GM12801 (cell line): Measurements from ENCODE around the gene ADCY9.

Experiments used
- TF ChIP-seq, protein P1 (sequence below): IDR thresholded peaks from one replicate; pipeline ENCODE4 v1.5.1; 2011; ENCODE audit warnings: control low read depth; ENCODE audit not compliant: insufficient read length; ENCODE audit errors: extremely low read depth

Gene ADCY9

DNA sequence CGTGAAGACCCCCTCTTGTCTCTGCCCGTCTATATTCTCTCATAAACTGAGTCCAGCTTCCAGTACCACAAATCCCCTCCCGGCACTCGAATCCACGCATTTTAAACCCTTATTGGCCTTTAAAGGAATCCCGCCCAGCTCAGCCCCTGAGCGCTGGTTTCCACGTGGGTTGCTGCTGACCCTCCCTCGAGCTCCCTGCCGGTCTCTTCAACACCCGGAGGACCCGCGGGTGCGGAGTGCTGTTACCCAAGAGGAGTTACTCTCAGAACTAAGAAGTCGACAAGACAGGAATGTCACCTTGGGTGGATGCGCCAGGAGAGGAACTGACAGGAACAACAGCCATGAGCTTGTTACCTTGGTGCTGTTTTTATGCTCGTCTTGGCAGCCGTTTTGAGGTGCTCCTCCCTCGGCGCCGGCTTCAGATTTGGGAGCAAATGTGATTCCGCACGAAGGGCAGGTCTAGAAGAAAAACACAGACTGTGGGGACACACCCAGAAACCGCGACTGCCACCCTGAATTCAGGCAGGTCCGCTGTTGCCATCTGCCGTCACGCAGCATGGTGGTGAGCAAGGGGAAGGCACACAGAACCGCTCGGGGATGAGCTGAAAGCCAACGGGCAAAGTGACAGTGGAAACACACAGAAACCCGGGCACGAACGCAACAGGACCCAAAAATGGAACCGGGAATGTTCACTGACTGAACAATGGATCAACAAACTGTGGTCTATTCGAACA lies 123.0 kb downstream of the ADCY9 start:
- TF ChIP-seq, protein P1, sequence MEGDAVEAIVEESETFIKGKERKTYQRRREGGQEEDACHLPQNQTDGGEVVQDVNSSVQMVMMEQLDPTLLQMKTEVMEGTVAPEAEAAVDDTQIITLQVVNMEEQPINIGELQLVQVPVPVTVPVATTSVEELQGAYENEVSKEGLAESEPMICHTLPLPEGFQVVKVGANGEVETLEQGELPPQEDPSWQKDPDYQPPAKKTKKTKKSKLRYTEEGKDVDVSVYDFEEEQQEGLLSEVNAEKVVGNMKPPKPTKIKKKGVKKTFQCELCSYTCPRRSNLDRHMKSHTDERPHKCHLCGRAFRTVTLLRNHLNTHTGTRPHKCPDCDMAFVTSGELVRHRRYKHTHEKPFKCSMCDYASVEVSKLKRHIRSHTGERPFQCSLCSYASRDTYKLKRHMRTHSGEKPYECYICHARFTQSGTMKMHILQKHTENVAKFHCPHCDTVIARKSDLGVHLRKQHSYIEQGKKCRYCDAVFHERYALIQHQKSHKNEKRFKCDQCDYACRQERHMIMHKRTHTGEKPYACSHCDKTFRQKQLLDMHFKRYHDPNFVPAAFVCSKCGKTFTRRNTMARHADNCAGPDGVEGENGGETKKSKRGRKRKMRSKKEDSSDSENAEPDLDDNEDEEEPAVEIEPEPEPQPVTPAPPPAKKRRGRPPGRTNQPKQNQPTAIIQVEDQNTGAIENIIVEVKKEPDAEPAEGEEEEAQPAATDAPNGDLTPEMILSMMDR = no peak

DNA sequence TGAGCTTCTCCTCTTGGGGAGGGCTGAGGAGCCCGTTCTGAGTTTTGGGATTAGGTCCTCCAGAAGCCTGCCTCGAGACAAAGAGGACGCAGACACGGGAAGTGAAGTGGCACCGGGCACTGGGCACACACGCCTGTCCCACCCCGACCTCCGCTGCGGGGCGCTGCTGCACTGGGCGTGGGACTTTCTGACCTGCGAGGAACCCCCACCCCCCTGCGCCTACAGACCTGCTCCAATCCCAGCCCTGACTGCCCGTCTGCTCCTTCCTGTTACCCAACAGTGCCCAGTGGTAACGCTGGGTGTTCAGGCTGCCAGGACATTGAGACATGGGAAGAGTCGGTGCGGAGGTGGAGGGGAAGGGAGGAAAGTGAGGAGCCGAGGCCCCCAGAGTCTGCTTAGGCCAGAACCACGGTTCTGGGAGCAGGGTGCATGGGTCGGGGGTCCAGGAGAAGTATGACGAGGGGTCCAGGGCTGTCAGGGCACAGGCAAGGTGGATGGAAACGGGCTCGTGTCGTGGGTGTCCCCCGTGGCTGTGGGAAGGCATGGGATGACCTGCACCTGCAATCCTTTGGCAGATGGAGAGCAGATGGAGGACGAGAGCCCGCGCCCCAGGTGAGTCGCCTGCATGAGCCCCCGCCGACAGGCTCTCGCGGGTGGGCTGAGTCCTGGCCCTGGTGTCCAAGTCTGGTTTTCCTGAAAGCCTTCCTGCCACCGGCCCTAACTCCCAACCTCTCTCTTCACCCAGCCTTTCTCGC lies 123.8 kb downstream of the ADCY9 start:
- TF ChIP-seq, protein P1 = no peak

DNA sequence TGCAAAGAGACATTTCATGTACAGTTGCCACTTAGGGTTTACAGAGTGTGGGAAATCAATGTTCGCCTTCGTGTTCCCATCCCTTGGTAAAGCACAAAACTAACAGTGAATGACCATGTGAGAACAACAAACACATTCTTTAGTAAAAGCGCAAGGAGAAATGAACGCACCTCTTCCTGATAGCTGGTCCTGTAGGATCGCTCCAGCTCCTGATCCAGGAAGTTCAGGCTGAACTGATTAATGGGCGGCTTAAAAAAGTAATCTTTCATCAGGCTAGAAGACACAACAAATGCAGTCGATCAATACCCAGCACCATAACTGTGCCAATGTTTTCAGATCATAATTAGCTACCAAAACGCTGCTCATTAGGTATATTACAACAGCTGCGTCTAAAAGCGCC lies 127.4 kb downstream of the ADCY9 start:
- TF ChIP-seq, protein P1 = no peak

DNA sequence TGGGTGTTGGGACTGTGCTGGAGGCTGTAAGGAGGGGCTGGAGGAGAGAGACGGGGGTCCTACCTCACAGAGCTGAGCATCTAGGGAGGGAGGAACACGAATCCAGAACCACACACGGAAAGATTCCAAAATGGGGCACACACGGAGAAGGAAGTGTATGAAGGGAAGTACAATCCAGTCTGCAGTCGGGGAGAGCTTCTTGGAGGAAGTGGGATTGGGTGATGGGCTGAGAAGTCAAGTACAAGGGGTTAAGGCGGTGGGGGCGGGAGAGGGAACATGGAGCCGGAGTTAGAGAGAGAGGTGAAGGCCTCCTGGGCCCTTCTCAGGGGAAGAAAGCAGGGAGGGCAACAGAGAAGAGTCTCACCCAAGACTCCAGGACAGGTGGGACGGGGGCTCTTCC lies 128.2 kb downstream of the ADCY9 start:
- TF ChIP-seq, protein P1 = no peak

DNA sequence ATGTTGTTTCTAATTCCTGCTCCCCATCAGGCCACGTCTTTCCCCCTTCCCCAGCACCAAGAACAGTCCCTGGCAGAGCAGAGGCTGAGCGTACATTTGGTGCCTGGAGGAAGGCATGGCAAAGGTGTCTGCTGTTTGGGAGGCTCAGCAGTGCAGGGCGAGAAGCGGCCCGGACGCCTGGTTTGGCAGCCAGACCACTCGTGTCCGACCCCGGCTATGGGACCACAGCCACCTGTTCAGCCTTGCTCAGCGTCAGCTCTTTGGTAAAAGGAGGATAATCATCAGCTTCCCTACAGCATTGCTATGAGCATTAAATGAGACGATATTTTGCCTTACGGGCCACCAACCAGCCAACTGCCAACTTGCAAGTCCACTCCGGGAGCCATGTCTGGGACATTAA lies 129.0 kb downstream of the ADCY9 start:
- TF ChIP-seq, protein P1 = no peak

DNA sequence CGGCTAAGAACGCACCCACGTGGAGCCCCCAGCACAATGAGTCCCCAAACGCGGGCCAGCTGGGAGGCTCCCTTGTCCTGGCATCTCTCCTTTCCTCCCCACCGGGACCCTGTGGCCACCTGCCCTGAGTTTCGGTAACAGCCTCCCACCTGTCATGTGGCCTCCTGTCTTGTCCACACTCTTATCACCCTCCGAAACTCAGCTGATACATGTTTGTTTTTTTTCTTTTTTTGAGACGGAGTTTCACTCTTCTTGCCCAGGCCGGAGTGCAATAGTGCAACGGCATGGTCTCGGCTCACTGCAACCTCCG lies 130.1 kb downstream of the ADCY9 start:
- TF ChIP-seq, protein P1 = no peak

DNA sequence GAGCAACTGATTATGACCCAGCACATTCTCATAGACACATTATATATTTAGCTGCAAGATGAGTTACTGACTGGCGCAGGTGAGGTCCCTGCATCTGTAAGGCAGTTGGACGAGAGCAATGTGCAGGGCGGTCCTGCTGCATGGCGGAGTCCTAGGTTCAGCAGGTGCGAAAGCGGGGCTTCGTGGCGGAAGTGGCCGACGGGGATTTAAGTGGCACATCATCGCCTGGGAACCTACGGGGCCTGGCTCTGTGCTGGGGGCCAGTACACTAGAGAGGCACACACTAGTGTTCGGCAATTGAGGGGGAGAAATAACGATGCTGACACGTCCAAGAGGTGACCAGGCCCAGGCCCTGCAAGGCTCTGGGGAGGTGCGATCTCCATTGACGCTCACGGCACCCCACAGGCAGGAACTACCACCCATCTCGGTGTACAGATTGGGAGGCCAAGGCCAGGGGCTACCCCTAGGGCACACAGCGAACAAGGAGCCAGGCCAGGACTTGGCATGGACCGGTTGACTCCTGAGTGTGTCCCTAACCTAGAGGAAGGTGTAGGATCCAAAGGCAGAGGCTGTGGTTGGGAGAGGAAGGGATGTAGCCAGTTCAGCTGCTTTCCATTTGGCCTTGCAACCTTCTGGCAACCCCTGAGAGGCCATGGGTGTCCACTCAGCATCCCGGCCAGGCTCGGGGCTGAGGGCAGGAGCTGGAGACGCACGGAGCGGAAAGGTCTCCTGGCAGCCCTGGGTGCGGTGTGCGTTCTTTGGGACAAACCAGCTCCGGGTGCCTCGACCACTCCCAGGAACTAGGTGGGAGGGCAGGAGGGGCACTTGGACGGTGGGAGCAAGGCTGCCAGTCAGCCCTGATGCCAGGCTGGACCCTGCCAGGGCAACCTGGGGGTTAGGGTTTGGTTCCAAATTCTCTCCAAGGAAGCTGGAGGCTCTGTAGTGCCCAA lies 131.9 kb downstream of the ADCY9 start:
- TF ChIP-seq, protein P1 = no peak
